Measurements from ENCODE around the gene IGFBP6.

IGFBP6 gene

DNA sequence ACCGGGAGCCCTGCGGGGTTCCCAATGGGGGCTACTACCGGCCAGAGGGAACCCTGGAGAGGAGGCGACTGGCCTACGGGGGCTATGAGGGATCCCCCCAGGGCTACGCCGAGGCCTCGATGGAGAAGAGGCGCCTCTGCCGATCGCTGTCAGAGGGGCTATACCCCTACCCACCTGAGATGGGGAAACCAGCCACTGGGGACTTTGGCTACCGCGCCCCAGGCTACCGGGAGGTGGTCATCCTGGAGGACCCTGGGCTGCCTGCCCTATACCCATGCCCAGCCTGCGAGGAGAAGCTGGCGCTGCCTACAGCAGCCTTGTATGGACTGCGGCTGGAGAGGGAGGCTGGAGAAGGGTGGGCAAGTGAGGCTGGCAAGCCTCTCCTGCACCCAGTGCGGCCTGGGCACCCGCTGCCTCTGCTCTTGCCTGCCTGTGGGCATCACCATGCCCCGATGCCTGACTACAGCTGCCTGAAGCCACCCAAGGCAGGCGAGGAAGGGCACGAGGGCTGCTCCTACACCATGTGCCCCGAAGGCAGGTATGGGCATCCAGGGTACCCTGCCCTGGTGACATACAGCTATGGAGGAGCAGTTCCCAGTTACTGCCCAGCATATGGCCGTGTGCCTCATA is 37.9 kb upstream of the IGFBP6 start:
- no peak for DNase-seq

DNA sequence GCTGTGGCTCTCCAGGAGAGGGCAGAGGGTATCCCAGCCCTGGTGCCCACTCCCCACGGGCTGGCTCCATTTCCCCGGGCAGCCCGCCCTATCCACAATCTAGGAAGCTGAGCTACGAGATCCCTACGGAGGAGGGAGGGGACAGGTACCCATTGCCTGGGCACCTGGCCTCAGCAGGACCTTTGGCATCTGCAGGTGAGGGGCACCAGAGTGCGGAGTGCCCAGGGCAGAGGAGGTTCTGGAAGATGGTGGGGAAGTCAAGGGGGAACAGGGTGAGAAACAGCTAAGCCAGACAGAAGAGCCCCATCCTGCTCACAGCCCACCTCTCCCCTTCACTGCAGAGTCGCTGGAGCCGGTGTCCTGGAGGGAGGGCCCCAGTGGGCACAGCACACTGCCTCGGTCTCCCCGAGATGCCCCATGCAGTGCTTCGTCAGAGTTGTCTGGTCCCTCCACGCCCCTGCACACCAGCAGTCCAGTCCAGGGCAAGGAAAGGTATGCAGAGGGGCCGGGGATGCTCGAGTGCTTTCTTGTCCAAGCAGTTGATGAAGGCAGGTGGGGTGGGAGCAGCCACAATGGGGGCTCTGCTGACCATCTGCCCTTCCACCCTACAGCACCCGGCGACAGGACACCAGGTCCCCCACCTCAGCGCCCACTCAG is 37.3 kb upstream of the IGFBP6 start:
- no peak for DNase-seq

DNA sequence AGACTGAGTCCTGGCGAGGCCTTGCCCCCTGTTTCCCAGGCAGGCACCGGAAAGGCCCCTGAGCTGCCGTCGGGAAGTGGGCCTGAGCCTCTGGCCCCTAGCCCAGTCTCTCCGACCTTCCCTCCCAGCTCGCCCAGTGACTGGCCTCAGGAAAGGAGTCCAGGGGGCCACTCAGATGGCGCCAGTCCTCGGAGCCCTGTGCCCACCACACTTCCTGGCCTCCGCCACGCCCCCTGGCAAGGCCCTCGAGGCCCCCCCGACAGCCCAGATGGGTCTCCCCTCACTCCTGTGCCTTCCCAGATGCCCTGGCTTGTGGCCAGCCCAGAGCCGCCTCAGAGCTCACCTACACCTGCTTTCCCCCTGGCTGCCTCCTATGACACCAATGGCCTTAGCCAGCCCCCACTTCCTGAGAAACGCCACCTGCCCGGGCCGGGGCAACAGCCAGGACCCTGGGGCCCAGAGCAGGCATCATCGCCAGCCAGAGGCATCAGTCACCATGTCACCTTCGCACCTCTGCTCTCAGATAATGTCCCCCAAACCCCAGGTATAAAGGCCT is 36.7 kb upstream of the IGFBP6 start:
- no peak for DNase-seq

DNA sequence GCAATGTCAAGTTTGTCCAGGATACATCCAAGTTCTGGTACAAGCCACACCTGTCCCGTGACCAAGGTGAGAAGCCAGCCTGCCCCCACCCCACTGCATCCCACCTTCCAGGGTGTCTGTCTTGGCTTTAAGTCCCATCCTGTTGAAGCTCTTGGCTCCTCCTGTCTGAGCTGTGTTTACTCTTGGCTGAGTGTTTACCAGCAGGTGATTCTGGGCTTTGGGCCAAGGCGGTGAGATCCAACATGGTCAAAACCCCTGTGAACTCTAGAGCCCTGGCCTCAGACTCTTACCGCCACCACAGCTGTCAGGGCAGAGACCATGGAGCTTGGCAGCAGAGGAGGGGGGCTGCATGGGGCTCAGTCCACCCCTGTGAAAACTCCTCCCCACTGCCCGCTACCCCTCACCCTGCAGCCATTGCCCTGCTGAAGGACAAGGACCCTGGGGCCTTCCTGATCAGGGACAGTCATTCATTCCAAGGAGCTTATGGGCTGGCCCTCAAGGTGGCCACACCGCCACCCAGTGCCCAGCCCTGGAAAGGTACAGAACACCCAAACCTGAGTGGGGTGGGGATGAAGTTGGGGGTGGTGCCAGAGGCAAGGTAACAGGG is 36.0 kb upstream of the IGFBP6 start:
- DNase-seq: no peak

DNA sequence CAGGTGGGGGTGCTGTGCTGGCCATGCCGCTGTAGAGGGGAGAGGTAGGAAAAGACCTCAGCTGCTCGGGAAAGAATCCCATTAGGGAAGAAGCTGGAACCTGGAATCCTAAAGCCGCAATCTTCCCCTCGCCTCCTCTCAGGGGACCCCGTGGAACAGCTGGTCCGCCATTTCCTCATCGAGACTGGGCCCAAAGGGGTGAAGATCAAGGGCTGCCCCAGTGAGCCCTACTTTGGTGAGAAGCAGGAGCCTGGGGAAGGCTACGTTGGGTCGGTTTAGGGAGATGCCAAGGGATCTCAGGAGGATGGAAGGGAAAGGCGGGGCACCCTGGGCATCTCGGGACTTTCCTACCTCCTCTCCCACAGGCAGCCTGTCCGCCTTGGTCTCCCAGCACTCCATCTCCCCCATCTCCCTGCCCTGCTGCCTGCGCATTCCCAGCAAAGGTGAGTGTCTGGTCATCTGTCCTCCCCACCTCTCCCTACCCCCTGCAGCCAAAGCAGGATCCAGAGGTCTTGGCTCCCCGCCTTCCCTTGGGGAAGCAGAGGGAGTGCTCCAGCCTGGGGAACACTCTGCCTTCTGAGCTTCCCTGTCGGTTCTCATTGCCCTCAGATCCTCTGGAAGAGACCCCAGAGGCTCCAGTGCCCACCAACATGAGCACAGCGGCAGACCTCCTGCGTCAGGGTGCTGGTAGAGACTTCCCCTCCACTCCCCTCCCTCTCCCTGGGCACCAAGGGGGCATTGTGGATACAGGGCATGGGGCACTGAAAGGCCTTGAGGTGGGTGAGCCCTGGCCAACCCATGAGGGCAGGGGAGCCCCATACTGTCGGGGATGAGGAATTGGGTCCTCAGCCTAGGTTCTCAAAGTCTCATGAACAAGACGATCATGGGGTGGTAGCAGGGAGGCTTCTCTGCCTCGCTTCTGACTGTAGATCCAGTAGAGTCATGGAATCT is 35.2 kb upstream of the IGFBP6 start:
- DNase-seq: no peak

DNA sequence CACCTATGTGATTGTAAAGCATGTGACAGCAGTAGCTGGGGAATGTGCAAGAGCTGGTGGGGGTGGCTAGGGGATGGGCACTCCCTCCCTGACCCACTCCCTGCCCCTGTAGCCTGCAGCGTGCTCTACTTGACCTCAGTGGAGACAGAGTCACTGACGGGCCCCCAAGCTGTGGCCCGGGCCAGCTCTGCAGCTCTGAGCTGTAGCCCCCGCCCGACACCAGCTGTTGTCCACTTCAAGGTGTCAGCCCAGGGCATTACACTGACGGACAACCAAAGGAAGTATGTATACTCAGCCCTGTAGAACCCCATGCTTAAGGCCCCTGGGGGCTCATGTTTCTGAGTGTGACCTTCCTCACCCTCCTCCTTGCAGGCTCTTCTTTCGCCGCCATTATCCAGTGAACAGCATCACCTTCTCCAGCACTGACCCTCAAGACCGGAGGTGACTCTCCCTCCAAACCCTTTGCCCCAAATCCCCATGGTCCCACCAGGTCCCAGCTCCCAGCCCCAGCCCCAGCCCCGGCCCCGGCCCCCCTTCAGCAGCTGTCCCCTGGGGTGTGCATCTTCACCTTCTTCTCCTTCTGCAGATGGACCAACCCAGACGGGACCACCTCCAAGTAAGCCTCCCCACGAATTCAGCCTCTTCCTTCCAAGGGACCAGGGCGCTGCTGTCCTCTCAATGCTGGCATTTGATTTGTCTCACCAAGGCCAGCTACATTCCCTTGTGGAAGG is 34.3 kb upstream of the IGFBP6 start:
- DNase-seq: no peak

DNA sequence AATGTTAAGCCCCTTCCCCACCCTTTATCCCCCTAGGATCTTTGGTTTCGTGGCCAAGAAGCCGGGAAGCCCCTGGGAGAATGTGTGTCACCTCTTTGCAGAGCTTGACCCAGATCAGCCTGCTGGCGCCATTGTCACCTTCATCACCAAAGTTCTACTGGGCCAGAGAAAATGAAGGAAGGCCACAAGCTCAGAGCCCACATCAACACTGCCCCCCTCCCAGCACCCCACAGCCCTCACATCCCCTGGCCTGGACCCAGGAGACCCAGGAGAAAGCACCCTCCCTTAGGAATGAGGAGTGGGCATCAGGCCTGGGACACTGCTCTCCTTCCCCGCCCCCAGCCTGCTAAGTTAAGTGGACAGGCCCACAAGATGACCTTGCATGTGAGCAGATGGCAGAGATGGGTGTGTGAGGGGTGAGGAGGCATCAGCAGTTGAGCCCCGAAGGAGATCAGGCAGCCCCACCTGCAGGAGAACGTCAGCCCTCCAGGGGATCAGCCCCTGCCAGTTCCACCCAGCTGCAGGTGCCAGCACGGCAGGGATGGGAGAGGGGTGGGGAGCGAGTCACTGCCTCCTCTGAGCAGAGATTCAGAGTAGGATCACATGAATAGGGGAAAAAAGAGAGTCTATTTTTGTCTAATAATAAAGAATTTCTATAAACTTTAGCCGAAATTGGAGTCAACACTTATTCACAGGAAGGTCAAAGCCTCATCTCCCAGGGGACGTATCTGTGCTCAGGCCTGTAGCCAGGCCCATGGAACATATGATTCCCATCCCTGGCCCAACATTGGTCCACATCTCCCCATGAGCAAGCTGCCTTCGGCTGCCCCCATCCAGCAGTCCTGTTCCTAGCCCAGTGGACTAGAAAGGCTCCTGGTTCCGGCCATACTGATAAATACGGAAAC is 33.5 kb upstream of the IGFBP6 start:
- no peak for DNase-seq

DNA sequence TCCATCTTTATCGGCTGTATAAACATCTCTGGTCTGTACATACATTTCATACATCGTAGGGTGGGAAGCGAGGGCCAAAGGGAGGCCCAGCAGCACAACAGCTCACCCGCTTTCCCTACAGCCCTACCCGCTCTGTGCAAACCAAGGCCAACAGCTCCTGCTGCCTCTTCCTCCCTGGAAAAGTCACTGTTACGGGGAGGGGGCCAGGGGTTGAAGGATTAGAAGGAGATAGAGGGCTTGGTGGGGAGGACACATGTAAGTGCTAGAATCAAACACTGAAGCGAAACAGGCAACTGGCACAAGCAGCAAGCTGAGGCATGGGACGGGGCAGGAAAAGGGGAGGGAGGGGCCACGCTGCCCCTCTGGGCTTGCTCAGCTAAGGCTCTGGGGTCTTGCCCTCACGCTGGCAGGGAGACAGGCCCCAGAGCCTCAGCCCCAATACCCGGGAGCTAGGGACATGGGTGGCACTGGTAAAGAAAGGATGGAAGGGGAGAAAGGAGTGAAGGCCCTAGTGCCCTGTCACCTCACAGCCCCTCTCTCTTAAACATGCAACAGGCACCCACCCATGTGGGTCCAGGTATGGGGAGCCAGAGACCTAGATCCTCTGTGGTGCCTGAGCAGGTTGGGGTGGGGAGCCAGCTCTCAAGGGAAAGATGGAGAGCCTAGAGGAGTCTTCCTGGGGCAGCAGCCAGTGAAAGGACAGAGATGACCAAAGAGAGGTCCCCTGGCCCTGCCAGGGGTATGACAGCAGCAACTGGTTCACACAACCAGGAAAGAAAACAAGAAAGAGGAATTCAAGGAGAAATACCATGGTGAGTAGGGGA is 32.6 kb upstream of the IGFBP6 start:
- no peak for DNase-seq

DNA sequence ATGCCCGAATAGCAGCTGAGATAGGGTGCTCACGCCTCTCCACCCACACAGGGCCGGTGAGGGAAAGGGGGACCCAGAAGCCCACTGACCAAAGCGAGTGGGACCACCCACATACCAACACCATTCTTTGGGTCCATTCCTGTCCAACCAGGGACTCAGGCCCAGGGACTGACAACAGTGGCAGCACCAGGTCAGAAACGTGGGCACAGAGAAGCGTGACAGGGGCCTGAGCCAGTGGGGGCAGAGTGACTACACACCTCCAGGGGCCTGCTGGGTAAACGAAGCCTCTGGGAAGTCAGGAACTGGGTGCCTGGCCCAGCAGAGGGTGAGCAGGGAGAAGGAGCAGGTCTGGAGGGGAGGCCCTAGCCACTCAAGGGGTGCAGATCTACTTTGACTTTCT is 32.0 kb upstream of the IGFBP6 start:
- no peak for DNase-seq

DNA sequence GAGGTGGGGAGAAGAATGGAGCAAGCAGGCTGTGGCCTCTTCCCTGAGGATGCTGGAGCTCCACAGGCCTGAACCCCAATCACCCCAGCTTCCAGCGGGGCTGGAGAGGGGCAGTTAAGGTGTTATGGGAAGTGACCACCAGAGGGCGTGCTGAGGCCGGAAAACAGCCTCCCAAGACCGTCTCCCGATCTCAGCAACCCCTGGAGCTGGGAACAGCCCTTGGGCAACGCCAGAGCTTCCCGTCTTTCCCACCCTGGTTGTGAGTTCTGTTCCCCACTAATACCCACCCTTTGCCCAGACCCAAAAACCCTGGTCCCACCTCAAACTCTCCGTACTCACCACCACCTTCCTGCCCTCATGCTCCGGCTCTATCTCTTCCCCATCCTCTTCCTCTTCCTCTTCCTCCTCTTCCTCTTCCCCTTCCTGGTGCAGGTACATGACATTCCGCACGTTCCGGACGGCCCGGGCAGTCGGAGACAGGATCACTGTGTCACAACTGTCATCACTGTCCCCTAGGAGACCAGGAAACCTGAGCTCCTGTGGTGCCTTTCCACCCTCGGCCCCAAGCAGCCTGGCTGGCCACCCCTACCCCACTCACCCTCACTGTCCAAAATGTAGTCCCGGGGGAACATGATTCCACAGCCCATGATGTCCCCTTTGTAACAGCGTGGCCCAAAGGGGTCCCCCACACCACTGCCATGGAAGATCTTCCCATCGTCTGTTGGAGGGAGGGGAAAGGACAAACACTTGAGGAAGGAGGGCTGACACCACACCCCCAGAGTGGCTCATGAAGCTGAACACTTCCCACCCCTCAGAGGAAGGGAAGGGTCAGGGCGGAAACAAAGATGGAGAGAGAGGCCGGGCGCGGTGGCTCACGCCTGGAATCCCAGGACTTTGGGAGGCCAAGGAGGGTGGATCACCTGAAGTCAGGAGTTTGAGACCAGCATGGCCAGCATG is 31.2 kb upstream of the IGFBP6 start:
- peak; percentile 73 for DNase-seq

DNA sequence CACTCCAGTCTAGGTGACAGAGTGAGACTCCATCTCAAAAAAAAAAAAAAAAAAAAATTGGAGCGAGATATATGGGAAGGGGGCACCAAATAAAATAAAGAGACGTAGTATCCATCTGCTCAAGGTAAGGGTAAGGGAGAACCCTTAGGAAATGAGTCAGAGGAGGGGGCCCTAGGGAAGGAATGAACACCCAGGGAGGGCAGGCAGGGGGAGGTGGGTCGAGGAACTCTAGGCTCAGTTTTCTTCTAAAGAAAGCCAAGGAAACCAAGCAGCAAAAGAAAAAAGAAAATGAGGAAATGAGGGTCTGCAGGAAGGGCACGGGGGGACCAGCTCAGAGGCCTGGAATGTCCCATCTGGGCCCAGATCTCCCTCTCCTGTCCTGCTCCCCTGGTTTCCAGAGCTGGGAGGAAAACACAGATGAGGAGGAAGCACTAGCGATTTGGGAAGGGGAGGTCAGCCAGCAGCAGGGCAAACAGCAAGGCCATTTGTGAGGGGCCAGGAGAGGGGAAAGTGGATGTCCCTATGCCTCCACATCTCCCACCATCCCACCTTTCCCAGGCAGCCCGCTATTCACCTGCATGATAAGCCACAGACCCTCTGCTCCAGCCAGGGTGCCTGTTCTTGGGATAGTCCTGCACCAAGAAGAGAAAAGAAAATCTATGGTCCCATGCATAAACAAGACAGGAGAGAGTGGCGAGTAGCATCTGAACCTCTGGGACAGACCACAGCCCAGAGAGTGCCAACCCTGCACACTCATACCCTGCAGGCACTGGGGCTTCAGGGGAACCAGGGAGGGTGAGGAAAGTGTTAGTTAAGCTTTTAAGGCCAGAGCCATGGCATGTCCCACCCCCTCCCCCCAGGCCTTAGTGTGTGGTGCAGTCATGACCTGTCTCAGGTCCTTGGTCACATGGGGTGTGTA is 30.1 kb upstream of the IGFBP6 start:
- no peak for DNase-seq

DNA sequence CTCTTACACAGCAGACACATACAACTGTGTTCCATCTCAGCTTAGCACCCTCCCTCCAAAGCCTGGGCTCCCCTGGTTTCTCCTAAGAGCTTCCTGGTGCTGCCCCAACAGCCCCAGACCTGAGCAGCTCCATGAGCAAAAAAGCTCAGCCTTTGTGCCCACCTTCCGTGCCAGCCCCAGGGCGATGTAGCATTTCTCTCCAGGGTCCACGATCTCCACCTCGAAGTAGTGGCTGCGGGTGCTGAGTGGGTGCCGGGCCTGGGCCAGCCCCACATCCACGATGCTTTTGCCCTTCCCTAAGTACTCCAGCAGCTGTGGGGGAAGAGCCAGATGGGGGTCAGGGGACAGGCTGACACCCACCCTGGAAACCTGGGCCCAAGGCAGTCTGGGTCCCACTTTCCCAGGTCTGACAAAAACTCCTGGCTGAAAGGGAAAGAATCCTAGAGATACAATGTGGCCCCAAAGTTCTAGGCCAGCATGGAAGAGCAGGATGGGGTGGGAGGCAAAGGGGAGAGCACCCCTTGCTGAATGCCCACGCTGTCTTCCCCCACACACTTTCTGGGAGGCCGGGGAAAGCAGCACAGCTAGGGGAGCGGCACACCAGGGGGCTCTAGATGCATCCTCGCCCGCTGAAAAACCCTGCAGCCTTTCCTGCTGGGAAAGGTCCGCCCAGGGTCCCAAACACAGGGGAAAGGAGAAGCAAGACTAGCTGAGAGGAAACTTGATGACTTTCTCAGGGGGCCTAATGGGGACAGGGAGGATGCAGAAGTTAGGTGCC is 29.3 kb upstream of the IGFBP6 start:
- no peak for DNase-seq

DNA sequence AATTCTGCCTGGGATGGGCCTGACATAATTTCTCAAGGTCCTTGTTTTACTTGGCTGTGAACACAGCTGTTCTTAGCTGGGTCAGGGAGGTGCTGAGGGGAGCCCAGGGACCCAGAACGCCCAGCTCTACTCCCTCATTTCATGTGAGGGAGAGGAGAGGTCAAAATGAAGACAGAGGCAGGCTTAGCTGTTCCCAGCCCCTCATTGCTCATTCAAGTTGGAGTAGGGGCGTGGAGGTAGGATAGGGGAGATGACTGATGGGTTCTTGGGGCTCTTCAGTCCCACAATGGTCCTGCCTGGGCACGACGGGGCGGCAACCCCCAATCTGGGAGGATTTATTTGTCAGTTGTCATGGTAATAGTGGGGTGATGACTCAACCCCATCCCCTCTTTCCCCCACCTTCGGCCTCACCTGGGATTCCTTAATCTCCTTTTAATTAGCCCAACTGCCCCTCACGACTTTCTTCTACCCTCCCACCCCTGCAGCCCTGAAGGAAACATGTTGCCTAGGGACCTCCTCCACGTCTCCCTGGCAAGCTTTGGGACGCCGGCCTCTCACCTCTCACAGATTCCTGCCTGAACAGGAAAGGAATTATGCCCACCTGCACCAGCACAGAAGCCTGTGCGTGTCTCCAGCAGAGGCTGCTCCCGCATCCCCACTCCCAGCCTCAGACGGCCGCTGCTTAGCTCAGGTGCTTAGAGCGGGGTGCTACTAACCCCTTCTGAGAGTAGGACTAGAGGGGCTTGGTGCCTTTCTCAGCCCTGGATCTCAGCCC is 28.5 kb upstream of the IGFBP6 start:
- no peak for DNase-seq

DNA sequence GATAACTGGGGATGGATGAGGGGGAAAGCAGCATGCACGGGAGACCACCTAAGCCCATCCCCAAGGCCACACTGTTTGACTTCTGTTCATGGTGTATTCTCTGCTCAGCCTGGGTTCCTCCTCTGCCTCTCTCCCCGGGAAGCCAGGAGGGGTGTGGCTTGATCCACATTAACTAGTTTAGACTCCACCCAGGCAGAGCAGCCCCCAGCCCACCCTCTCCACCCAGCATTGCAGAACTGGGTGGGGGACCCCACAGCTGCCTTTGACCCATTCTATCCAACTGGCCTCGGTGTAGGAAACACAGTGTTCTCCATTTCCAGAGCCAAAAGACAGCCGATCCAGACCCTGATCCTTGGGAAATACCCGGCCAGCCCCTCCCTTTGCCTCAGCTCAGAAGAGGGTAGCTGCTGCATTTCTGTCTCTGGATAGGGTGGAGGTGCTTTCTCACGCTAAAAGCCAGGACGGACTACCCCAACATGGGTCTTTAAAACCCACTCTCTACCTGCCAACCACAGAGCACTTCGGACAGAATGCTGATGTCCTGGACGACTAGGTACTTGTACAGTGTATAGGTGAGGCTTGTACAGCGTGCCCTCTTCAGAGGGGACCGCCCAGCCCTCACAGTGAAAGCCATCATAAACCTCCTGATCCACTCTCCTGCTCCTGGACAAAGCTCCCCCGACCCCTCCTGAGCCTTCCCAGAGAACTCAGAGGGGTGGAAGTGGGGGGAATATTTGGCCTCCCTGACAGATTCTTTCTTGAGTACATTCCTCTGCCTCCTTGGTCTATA is 27.7 kb upstream of the IGFBP6 start:
- DNase-seq: no peak

DNA sequence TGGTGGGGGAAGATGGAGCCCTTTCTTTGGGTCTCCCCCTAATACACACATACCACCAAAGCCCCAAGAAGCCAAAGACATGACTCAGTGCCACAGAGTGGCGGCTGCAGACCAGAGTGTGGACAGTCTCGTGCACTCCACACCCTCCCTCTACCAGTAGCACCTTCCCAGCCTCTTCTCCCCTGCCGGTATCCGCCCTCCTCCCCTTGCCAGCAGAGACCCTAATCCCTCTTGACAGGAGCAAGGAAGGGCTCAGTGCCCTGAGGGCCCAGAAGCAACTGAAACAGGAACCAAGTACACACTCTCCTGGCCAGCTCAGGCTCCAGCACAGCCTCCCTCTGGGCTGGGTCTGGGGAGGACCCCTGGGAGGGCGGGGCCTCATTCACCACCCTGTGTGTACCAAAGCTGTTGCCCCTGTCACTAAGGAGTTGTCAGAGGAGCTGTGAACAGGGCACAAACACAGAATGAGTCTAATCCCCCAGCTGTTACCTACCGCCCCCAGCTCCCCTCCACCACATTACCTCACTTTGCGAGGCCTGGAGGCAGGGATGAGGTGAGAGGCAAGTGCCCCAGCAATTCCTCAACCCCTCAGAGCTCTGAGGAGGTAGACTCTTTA is 26.5 kb upstream of the IGFBP6 start:
- no peak for DNase-seq
